Measurements from ENCODE around the gene PBX1.

The PBX1 gene

GRCh38 chr1:164846731-164847691 lies 288.0 kb downstream of the PBX1 start:
- Histone ChIP-seq H3K4me1 (ENCODE audit: control insufficient read depth in 1 of 2, insufficient read depth in 2 of 2, low read length in 2 of 2) (peaks cover 0 to 36% of the 10 kb centered on the region in 2 donors), H3K27me3 (ENCODE audit: low read depth, low read length) (no peaks in the 10 kb centered on the region), H3K27ac (ENCODE audit: low read length) (no peak overlapping the region), H3K4me3 (ENCODE audit: low read depth in 1 of 2, low read length in 2 of 2) (no peak overlapping the region), H3K9me3 (ENCODE audit: control insufficient read depth in 1 of 2, low read length in 2 of 2) (no peaks in the 10 kb centered on the region), H3K36me3 (ENCODE audit: control insufficient read depth in 1 of 2, insufficient read depth in 2 of 2, low read length in 2 of 2) (no peaks in the 10 kb centered on the region)

GRCh38 chr1:164853146-164853545 lies 294.2 kb downstream of the PBX1 start:
- Histone ChIP-seq H3K36me3 (ENCODE audit: control insufficient read depth in 1 of 2, insufficient read depth in 2 of 2, low read length in 2 of 2) (no peaks in the 10 kb centered on the region), H3K4me1 (ENCODE audit: control insufficient read depth in 1 of 2, insufficient read depth in 2 of 2, low read length in 2 of 2) (peaks cover 0 to 20% of the 10 kb centered on the region in 2 donors), H3K9me3 (ENCODE audit: control insufficient read depth in 1 of 2, low read length in 2 of 2) (no peaks in the 10 kb centered on the region), H3K27ac (ENCODE audit: low read length) (no peak overlapping the region), H3K27me3 (ENCODE audit: low read depth, low read length) (no peaks in the 10 kb centered on the region), H3K4me3 (ENCODE audit: low read depth in 1 of 2, low read length in 2 of 2) (no peak overlapping the region)

GRCh38 chr1:164855716-164856329 lies 296.8 kb downstream of the PBX1 start:
- Histone ChIP-seq H3K4me3 (ENCODE audit: low read depth in 1 of 2, low read length in 2 of 2) (no peak overlapping the region), H3K36me3 (ENCODE audit: control insufficient read depth in 1 of 2, insufficient read depth in 2 of 2, low read length in 2 of 2) (no peaks in the 10 kb centered on the region), H3K27me3 (ENCODE audit: low read depth, low read length) (no peaks in the 10 kb centered on the region), H3K27ac (ENCODE audit: low read length) (no peak overlapping the region), H3K4me1 (ENCODE audit: control insufficient read depth in 1 of 2, insufficient read depth in 2 of 2, low read length in 2 of 2) (peaks cover 0 to 18% of the 10 kb centered on the region in 2 donors), H3K9me3 (ENCODE audit: control insufficient read depth in 1 of 2, low read length in 2 of 2) (no peaks in the 10 kb centered on the region)

- H3K27me3 ChIP-seq (ENCODE audit: low read depth, low read length) = no peaks in the 10 kb centered on the region
- no peaks in the 10 kb centered on the region for H3K36me3 ChIP-seq (ENCODE audit: control insufficient read depth in 1 of 2, insufficient read depth in 2 of 2, low read length in 2 of 2)
- H3K4me3 ChIP-seq (ENCODE audit: low read depth in 1 of 2, low read length in 2 of 2) = no peak overlapping the region
- no peak overlapping the region for H3K27ac ChIP-seq (ENCODE audit: low read length)
- H3K4me1 ChIP-seq (ENCODE audit: control insufficient read depth in 1 of 2, insufficient read depth in 2 of 2, low read length in 2 of 2) = peaks cover 0 to 14% of the 10 kb centered on the region in 2 donors
- H3K9me3 ChIP-seq (ENCODE audit: control insufficient read depth in 1 of 2, low read length in 2 of 2) = no peaks in the 10 kb centered on the region
Observed at GRCh38 chr1:164856381-164856780, 297.4 kb downstream of the PBX1 start.

GRCh38 chr1:164857439-164857838 lies 298.5 kb downstream of the PBX1 start:
- Histone ChIP-seq H3K4me1 (ENCODE audit: control insufficient read depth in 1 of 2, insufficient read depth in 2 of 2, low read length in 2 of 2) (peaks cover 0 to 7% of the 10 kb centered on the region in 2 donors), H3K4me3 (ENCODE audit: low read depth in 1 of 2, low read length in 2 of 2) (no peak overlapping the region), H3K27ac (ENCODE audit: low read length) (no peak overlapping the region), H3K36me3 (ENCODE audit: control insufficient read depth in 1 of 2, insufficient read depth in 2 of 2, low read length in 2 of 2) (no peaks in the 10 kb centered on the region), H3K27me3 (ENCODE audit: low read depth, low read length) (no peaks in the 10 kb centered on the region), H3K9me3 (ENCODE audit: control insufficient read depth in 1 of 2, low read length in 2 of 2) (no peaks in the 10 kb centered on the region)

GRCh38 chr1:164858096-164858632 lies 299.2 kb downstream of the PBX1 start:
- H3K27me3 ChIP-seq (ENCODE audit: low read depth, low read length) = no peaks in the 10 kb centered on the region
- no peaks in the 10 kb centered on the region for H3K9me3 ChIP-seq (ENCODE audit: control insufficient read depth in 1 of 2, low read length in 2 of 2)
- no peak overlapping the region for H3K27ac ChIP-seq (ENCODE audit: low read length)

GRCh38 chr1:164861632-164862031 lies 302.6 kb downstream of the PBX1 start:
- no peaks in the 10 kb centered on the region for H3K27me3 ChIP-seq (ENCODE audit: low read depth, low read length)
- H3K27ac ChIP-seq (ENCODE audit: low read length) = no peak overlapping the region
- H3K9me3 ChIP-seq (ENCODE audit: control insufficient read depth in 1 of 2, low read length in 2 of 2) = no peaks in the 10 kb centered on the region
- H3K36me3 ChIP-seq (ENCODE audit: control insufficient read depth in 1 of 2, insufficient read depth in 2 of 2, low read length in 2 of 2) = no peaks in the 10 kb centered on the region
- no peak overlapping the region for H3K4me3 ChIP-seq (ENCODE audit: low read depth in 1 of 2, low read length in 2 of 2)
- H3K4me1 ChIP-seq (ENCODE audit: control insufficient read depth in 1 of 2, insufficient read depth in 2 of 2, low read length in 2 of 2) = no peaks in the 10 kb centered on the region

More at GRCh38 chr1:164858096-164858632, 299.2 kb downstream of the PBX1 start:
- no peaks in the 10 kb centered on the region for H3K36me3 ChIP-seq (ENCODE audit: control insufficient read depth in 1 of 2, insufficient read depth in 2 of 2, low read length in 2 of 2)
- H3K4me1 ChIP-seq (ENCODE audit: control insufficient read depth in 1 of 2, insufficient read depth in 2 of 2, low read length in 2 of 2) = peaks cover 0 to 7% of the 10 kb centered on the region in 2 donors
- H3K4me3 ChIP-seq (ENCODE audit: low read depth in 1 of 2, low read length in 2 of 2) = no peak overlapping the region

- no peak overlapping the region for H3K27ac ChIP-seq (ENCODE audit: low read length)
- H3K4me1 ChIP-seq (ENCODE audit: control insufficient read depth in 1 of 2, insufficient read depth in 2 of 2, low read length in 2 of 2) = no peaks in the 10 kb centered on the region
- no peaks in the 10 kb centered on the region for H3K9me3 ChIP-seq (ENCODE audit: control insufficient read depth in 1 of 2, low read length in 2 of 2)
- H3K36me3 ChIP-seq (ENCODE audit: control insufficient read depth in 1 of 2, insufficient read depth in 2 of 2, low read length in 2 of 2) = no peaks in the 10 kb centered on the region
- no peak overlapping the region for H3K4me3 ChIP-seq (ENCODE audit: low read depth in 1 of 2, low read length in 2 of 2)
- H3K27me3 ChIP-seq (ENCODE audit: low read depth, low read length) = no peaks in the 10 kb centered on the region
Observed at GRCh38 chr1:164863056-164863455, 304.1 kb downstream of the PBX1 start.

GRCh38 chr1:164864161-164864560 lies 305.2 kb downstream of the PBX1 start:
- no peaks in the 10 kb centered on the region for H3K36me3 ChIP-seq (ENCODE audit: control insufficient read depth in 1 of 2, insufficient read depth in 2 of 2, low read length in 2 of 2)
- H3K4me1 ChIP-seq (ENCODE audit: control insufficient read depth in 1 of 2, insufficient read depth in 2 of 2, low read length in 2 of 2) = no peaks in the 10 kb centered on the region
- H3K27ac ChIP-seq (ENCODE audit: low read length) = no peak overlapping the region
- H3K4me3 ChIP-seq (ENCODE audit: low read depth in 1 of 2, low read length in 2 of 2) = no peak overlapping the region
- no peaks in the 10 kb centered on the region for H3K27me3 ChIP-seq (ENCODE audit: low read depth, low read length)
- no peaks in the 10 kb centered on the region for H3K9me3 ChIP-seq (ENCODE audit: control insufficient read depth in 1 of 2, low read length in 2 of 2)

- Histone ChIP-seq H3K27ac (ENCODE audit: low read length) (no peak overlapping the region), H3K9me3 (ENCODE audit: control insufficient read depth in 1 of 2, low read length in 2 of 2) (no peaks in the 10 kb centered on the region), H3K36me3 (ENCODE audit: control insufficient read depth in 1 of 2, insufficient read depth in 2 of 2, low read length in 2 of 2) (no peaks in the 10 kb centered on the region), H3K27me3 (ENCODE audit: low read depth, low read length) (no peaks in the 10 kb centered on the region), H3K4me3 (ENCODE audit: low read depth in 1 of 2, low read length in 2 of 2) (no peak overlapping the region), H3K4me1 (ENCODE audit: control insufficient read depth in 1 of 2, insufficient read depth in 2 of 2, low read length in 2 of 2) (no peaks in the 10 kb centered on the region)
Observed at GRCh38 chr1:164865385-164865784, 306.4 kb downstream of the PBX1 start.

GRCh38 chr1:164867590-164867989 lies 308.6 kb downstream of the PBX1 start:
- Histone ChIP-seq H3K4me1 (ENCODE audit: control insufficient read depth in 1 of 2, insufficient read depth in 2 of 2, low read length in 2 of 2) (peaks cover 0 to 6% of the 10 kb centered on the region in 2 donors), H3K27me3 (ENCODE audit: low read depth, low read length) (no peaks in the 10 kb centered on the region), H3K9me3 (ENCODE audit: control insufficient read depth in 1 of 2, low read length in 2 of 2) (no peaks in the 10 kb centered on the region), H3K27ac (ENCODE audit: low read length) (no peak overlapping the region), H3K36me3 (ENCODE audit: control insufficient read depth in 1 of 2, insufficient read depth in 2 of 2, low read length in 2 of 2) (no peaks in the 10 kb centered on the region), H3K4me3 (ENCODE audit: low read depth in 1 of 2, low read length in 2 of 2) (no peak overlapping the region)
